Measurements from ENCODE around the gene MAX.

Gene MAX

DNA sequence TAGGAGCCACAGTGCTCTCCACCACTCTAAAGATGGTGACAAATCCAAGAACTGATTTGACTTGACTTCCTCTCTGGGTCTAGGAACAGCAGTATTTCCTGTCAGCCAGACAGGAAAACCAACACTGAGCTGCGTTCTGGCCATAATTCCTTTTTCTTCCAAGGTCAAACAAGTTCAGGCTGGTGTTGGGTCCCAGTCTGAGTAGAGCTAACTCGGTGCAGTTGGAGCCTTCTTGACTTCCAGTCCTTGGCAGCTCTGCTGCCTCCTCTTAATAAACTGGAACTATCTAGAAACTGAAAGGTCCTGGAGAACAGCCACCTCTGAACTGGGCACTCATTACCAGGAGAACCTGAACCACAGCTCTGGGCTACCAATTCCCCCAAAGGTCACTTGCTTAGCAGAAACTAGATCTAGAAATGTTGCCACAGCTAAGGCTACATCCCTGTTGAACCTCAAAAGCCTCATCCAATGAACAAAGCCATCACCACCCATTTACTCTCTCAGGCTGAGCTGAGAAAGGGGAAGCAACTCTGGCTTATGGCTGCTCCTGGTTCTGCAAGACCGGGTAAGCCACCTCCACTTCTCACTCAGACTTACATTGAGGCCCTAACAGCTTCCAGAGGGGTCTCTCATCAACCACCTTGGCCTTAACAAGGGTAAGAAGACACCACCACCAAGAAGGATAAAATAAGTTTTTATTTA lies 27.7 kb downstream of the MAX start:
- in situ Hi-C loops (cut with MboI; ENCODE audit: low sequenced_read_pairs) = no loop called here

DNA sequence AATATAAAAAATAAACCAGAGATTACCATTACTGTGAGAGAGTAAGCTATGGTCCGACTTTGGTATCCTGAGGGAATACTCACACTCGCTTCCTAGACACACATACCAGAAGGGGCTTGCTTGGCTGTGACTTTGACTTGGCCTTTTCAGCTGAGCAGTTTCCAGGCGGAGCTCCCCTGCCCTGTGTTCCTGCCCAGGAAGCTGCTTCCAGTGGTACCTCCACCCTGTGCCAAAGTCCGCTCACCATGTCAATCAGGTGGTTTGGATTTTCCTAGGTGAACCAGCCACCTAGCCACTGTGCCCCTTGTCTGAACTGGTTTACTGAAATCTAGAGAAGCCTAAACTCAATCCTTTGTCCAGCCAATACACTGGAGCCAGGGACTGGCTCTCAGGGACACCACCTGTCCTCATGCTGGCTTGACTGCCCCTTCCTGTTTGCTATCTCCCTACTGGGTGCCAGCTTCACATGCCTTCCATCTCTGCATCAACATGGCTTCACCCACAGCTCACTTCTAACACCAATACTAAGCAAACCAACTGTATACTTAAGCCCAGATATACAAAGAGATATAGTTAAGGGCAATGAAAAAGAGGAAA lies 28.6 kb downstream of the MAX start:
- in situ Hi-C loops (cut with MboI; ENCODE audit: low sequenced_read_pairs) = no loop called here

DNA sequence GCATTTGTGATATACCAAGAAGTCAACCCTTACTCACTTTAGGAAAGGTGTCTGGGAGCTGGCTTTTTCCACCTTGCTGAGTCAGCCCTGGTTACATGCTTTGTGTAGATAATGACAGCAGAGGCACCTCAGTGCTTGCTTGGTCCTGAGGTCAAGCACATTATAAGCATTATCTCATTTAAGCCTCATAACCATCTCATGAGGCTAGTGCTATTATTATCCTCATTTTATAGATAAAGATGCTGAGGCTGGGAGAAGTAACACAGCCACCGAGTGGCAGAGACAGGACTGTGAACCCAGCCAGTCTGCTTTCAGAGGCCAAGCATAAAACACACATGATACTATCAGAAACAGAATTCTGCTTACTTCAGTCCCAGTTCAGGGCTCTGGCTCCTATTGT lies 29.4 kb downstream of the MAX start:
- in situ Hi-C loops (cut with MboI; ENCODE audit: low sequenced_read_pairs) = no loop called here

DNA sequence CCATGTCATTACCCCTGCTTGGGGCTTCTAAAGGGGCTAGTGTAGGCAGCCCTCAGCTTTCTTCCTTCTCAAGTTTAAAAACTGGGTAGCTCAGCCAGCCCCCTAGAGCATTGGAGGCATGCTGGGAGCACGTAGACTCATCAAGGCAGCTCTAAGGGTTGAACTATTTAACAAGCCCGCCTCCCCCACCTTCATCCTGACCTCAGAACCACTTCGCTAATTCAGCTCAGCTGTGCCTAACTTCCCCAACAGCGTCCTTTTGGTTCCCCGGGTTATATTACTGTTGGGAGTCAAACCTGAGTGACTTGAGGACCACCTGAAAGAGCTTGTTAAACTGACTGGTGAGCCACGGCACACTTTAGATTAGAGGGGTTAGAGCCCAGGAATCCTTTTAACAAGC lies 30.1 kb downstream of the MAX start:
- in situ Hi-C loops (cut with MboI; ENCODE audit: low sequenced_read_pairs) = no loop called here

DNA sequence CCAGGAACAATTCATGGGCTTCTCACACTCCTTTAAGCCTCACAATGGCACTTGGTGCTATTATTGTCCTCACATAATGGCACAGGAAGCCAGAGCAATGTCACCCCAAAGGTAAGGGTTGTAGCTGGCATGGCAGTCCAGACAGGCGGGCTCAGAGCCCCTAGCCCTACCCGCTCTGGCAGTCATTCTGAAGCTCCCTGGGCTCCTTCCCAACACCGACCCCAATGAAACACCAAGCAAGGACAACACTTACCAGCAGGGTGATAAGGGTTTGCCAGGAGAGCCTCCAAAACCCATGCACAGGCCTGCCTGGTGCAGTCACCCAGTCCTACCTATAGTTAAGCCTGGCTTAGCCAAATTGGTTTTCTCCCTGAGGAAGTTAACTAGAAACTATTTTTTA lies 30.8 kb downstream of the MAX start:
- in situ Hi-C loops (cut with MboI; ENCODE audit: low sequenced_read_pairs) = no loop called here

DNA sequence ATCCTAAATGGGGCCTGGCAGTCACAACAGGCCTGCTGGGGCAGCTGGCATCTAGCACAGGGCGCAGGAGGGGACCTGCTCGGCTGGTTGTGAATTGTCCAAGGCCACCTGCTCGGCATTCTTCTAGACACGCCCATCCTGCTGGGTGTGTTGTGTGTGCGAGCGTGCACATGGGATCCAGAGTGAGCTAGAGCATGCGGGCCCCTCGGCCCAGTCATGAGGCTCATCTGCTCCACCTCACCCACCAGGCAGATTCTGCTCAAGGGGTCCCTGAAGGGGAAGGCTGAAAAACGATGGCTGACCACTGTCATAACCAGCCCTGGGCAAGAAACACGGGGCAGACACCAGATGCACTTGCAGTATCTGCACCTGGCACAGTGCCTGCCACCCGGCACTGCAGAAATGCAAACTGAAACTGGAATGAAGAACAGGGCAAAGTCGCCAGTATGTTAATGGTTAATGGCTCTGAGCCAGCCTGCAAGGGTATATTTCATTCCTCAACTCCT lies 31.8 kb downstream of the MAX start:
- in situ Hi-C loops (cut with MboI; ENCODE audit: low sequenced_read_pairs) = no loop called here

DNA sequence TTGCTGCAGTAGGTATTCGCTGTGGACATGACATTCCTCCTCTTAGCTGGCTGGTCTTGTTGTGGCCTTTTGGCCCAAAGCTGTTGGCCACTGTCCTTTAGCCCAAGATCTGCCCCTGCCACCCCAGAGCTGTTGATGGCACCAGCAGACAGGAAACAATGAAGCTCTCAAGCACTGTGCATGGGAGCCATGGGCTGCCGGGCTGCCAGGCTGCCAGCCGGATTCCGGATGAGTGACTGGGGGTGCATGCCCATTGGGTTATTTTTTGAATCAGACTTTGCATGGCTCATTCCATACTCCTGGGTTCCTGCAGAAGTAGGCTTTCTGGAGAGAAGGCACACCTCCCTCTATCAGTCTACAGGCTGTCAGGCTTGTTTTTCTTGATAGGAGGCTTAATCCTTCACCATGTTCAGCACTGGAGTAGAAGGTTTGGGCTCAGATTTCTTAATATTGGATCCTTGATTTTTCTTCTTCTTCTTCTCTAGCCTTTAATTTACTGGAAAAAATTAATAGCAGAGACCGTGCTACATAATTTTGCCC lies 32.4 kb downstream of the MAX start:
- in situ Hi-C loops (cut with MboI; ENCODE audit: low sequenced_read_pairs) = no loop called here

DNA sequence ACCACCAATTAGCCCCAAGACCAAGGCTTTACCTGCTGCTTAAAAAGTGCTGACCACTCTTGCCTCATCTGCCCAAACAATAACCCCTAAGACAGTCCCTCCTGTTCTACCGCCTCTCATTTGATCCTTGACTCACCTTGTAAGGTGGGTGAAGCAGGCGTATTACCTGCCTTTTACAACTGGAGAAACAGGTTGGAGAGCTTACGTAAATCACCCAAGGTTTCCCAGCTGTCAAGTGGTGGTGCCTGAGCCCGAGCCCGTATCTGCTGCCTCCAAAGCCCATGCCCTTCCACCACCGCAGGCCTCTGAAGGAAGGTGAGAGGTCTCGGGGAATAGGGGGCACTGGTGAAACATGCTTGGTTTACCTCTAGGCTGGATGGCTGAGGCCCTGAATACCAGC lies 36.6 kb downstream of the MAX start:
- in situ Hi-C loops (cut with MboI; ENCODE audit: low sequenced_read_pairs) = no loop called here

DNA sequence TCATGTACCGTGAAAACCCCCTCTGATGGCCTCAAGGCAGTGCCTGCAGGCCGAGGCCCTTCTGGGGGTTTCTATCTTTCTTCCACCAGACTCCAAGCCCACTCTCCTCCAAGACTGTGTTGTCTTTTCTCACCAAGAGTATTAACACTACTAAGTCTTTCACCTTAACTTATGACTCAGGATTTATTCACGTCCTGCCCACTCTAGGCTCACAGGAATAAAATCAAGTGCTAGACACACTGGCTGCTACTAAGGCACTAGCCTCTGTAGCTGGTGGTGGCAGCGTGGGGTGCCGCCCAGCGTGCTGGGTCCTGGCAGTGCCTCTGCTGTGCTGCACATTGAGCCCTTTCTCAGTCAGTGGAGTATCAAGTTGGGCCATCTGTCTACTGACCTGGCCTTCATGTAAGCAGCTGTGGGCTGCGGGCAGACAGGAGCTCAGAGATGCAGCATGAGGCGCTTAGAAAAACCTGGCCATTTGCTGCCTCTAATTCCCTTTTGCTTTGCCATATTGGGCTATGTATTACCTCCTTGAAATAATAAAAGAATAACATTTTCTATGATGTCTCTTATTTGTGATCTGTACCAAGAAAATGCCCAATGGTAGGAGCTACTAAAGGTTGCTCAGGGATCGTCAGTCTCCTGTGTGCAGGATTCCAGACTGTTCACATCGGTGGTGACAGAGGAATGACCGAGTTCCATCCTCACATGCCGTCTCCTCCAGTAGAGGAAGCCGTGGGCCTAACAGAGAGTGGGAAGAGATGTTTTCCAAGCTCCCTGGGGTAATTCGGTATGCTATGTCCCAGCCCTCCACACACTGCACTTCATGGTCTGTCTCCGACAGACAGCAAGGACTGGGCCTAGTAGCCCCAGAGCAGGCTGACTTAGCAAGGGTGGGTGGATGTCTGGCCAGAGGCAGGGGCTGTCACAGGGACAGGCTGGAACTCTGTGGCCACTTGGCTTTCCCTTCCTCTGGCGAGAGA lies 39.9 kb downstream of the MAX start:
- in situ Hi-C loops (cut with MboI; ENCODE audit: low sequenced_read_pairs) = no loop called here

DNA sequence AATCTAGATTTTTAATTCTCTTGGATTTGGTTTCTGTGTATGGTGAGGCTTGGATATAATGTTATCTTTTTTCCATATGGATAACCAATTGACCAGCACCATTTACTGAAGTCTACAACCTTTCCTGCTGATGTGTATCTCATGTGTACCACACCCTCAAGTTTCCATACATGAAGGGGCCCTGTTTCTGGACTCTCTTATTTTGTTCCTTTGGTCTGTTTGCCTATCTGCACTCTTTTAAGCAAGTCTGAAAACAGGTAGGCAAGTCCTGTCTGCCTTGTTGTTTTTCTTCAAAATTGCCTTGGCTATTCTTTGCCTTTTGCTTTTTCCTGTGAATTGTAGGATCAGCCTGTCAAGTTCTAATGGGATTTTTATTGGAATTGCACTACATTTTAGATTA lies 44.6 kb downstream of the MAX start:
- in situ Hi-C loops (cut with MboI; ENCODE audit: low sequenced_read_pairs) = no loop called here

DNA sequence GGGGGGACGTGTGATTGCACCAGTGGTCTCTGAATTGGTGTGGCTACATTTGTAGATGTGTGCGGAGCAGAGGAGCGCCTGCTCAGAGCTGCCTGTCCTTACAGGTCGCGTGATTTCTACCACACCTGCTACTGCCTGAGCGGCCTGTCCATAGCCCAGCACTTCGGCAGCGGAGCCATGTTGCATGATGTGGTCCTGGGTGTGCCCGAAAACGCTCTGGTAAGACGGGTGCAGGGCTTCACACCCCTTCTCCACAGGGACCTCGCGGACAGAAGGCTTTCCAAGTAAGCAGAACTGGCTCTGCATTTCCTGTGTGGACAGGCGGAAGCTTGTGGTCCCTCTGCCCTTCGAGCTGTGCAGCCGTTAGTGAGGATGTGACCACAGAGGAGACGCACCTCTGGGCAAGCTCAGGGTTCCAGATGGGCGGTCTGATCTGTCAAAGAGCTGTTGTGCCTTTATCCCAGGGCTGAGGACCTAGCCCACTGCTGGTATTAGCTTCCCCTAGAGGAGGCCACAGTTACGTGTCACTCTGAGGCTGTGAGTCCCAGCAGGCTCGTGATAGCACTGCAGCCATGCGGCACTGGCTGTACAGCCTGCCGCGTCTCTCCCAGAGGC lies 47.7 kb downstream of the MAX start:
- in situ Hi-C loops (cut with MboI; ENCODE audit: low sequenced_read_pairs) = no loop called here

DNA sequence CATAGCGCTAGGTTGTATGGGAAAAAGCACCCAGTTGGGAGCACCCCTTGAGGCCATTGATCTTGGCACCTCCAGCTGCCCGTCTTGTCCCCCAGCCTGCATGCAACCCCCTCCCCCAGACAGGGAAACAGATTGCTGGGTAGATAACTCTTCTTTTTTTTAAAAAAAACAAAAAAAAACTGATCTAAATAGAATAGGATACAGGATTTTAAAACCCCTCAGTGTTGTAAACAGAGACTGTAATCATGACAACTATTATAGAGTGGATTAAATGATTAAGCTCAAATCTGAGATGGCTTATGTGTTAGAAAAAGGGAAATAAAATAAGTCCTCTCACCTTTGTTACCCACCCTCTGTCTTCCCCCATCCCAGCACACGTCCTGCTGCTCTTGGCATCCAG lies 48.9 kb downstream of the MAX start:
- in situ Hi-C loops (cut with MboI; ENCODE audit: low sequenced_read_pairs) = no loop called here

DNA sequence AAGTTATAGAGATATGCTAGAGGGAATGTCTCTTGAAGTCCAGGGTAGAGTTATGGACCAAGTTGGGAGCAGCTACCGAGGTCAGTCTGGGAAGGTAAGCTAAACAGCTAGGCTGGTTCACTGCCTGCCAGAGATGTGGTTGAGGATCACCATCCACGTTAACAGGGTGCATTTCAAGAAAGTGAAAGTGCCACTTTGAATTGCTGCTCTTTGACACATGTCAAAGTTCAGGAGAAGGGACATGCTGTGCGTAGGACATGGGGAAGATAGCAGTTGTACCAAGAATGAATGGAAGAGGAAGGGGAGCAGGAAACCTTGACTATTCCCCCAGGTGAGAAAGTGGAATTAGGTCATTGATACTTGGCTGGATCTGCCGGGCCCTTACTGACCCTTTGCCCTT lies 49.5 kb downstream of the MAX start:
- in situ Hi-C loops (cut with MboI; ENCODE audit: low sequenced_read_pairs) = no loop called here

DNA sequence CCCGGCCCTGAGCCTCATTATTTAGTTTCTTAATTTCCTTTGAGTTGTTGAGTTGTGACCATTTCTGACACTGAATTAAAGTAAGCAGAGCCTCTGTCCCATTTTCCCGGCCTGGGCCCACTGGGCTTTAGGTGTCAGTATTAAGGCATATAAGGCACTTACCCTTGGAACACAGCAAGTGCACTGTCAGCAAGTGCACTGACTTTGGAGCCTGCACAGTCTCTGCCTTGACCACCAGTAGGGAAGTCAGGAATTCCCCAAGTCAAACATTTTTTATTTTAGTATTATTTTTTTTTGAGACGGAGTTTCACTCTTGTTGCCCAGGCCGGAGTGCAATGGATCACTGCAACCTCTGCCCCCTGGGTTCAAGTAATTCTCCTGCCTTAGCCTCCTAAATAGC lies 56.6 kb downstream of the MAX start:
- in situ Hi-C loops (cut with MboI; ENCODE audit: low sequenced_read_pairs) = no loop called here

DNA sequence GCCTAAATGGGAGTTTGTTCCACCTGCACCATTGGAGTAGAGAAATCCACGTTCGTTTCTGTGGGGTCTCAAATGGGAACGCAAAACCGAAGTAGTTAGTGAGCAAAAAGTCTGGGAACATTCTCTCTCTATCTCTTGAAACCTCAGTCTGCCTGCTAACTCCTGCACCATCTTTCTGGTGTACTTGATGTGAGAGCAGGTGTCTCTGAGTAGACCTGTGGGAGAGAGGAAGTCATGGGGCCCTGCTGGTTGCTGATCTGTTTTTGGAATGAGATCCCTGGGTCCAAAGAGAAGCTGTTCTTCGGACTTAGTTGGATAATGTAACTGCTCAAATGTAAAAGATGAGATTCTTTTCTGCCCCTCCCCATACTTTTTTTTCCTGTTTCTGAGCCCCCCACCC lies 57.3 kb downstream of the MAX start:
- in situ Hi-C loops (cut with MboI; ENCODE audit: low sequenced_read_pairs) = no loop called here

DNA sequence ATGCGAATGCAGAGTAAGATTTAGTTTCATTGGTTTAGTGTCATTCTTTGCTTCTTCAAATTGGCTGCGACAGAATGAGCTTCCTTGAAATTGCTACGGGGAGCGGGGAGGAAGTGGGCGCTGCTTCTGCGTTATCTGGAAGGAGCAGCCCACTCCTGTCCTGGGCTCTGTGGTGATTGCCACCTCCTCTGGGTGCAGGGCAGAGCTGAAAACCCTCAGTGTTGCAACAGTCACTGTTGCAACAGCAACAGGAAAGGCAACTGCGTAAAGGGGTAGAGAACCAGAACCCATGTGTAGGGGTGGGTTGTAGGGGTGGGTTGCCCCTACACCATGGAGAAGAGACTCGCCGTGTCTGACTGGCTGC lies 57.7 kb downstream of the MAX start:
- in situ Hi-C loops (cut with MboI; ENCODE audit: low sequenced_read_pairs) = no loop called here

DNA sequence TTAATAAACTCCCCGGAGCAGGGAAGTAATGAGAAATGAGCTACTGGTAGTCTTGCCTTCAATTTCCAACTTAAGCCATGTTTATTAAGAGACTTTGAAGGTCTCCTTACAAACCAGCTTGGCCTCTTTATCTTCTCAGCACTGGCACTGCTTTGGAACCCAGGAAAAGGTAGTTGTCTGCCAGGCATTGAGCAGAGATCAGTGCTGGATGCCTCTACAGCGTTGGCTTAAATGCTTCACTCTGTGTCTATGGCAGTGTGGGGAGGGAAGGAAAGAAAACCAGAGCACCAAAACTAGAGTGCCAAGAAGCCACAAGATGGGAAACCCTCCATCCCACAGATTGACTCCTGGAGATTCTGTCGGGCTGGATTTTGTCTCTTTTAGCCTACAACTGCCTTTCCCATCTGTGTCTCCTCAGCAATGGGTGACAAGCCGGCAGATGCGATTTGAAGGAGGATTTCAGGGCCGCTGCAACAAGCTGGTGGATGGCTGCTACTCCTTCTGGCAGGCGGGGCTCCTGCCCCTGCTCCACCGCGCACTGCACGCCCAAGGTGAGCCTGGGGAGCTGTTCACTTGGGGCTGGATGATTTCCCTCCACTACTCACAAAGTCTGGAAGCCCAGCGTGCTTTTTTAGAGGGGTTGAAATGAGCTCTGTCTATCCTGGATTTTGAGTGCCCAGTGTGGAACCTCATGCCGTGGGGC lies 58.3 kb downstream of the MAX start:
- in situ Hi-C loops (cut with MboI; ENCODE audit: low sequenced_read_pairs) = no loop called here

DNA sequence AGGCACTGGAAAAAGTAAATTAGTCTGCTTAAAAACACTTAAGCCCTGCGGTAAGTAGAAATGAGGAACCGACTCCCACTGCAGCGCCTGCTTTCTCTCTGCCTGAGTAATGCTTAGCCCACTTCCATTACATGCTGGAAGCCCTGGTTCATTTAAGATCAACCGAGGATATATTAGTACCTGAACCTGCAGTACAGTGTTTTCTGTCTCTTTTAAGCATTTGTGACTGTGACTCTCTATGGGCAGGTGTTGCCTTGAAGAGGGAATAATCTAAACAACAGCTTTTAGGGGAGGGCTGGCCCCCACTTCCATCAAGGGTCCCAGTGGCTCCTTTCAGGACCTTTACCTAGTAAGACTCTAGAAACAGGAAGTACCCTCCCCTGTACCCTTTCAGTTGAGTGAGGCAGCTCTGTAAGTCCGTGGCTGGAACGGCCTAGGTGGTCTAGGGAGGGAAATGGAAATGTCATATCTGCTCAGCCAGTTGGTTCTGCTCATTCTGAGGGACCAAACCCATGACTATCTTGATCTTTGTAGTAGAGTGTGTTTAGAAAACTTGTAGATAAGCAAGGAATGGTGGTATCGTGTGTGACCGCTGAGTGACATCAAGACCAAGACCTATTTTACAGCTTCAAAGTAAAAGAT lies 59.5 kb downstream of the MAX start:
- in situ Hi-C loops (cut with MboI; ENCODE audit: low sequenced_read_pairs) = no loop called here

DNA sequence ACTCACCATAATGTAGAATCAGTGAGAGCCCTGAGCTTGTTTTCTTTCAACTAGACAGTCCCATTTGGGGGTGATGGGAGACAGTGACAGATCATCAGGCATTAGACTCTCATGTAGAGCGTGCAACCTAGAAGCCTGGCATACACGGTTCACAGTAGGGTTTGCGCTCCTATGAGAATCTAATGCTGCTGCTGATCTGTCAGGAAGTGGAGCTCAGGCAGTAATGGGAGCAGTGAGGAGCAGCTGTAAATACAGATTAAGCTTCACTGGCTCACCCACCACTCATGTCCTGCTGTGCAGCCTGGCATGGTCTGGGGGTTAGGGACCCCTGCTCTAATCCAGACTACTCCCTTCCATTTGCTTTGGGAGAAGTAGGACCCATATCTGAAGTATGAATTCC lies 60.0 kb downstream of the MAX start:
- in situ Hi-C loops (cut with MboI; ENCODE audit: low sequenced_read_pairs) = no loop called here

DNA sequence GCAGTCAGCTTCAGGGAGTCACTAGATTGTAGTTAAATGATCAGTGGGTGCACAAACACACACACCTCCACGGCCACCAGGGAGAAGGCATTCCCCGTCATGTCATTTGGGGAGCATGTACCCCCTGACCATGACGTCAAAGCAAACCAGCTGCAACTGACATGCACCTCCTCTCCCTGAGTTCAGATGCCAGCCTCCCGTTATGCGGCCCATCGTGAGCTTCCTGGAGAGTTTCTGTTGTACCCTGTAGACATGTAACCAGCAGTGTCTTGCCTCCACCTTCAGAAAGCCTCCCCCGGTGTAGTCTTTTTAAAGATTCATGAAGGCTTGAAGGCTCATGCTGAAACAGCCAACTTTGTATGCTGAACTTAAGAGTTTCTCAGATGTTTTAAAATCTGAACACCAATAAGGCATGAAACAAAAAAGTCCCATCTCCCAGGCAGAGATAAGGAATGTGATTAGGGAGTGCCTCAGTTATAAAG lies 60.8 kb downstream of the MAX start:
- in situ Hi-C loops (cut with MboI; ENCODE audit: low sequenced_read_pairs) = no loop called here
